ENCODE data around the gene KPTN.

GRCh38 chr19:47499371-47499770, 15.4 kb upstream of the KPTN start:
- TF ChIP-seq CTCF (IDR thresholded peaks at IDR 0.05) (no peak), POLR2A (IDR thresholded peaks at IDR 0.05) (no peak)

All from lower leg skin (tissue), 3 donors.